ENCODE data around the gene HRCT1.
"Not testable (repeated sequence)": the region's sequence is repeated elsewhere in the genome, so short reads cannot be mapped to it uniquely, and the experiment has no call there.

The HRCT1 gene

GRCh38 chr9:35872505-35872904, 33.5 kb upstream of the HRCT1 start:
- TF ChIP-seq L3MBTL2 (conservative IDR thresholded peaks at IDR 0.05) (no peak), PKNOX1 (IDR thresholded peaks at IDR 0.05) (no peak)
- ChIA-PET CTCF (no interaction called here), POLR2A (no interaction called here)
- DNase-seq (ENCODE audit: extremely low spot score): no peak

GRCh38 chr9:35882263-35882848, 23.6 kb upstream of the HRCT1 start:
- TF ChIP-seq PKNOX1 (IDR thresholded peaks at IDR 0.05) (no peak), ZNF384 (IDR thresholded peaks at IDR 0.05) (no peak), HDGF (IDR thresholded peaks at IDR 0.05; ENCODE audit: borderline replicate concordance) (no peak), FOXA1 (IDR thresholded peaks at IDR 0.05) (no peak), FOXK2 (IDR thresholded peaks at IDR 0.05) (no peak), NFRKB (IDR thresholded peaks at IDR 0.05) (no peak), FOXM1 (IDR thresholded peaks at IDR 0.05; ENCODE audit: borderline replicate concordance) (no peak), SUZ12 (IDR thresholded peaks at IDR 0.05) (no peak), ARNT (IDR thresholded peaks at IDR 0.05) (no peak), SP1 (IDR thresholded peaks at IDR 0.05) (no peak), CTBP1 (IDR thresholded peaks at IDR 0.05; ENCODE audit: borderline replicate concordance) (no peak), LEF1 (IDR thresholded peaks at IDR 0.05; ENCODE audit: borderline replicate concordance) (no peak), TARDBP (IDR thresholded peaks at IDR 0.05) (no peak)
- ChIA-PET POLR2A (interaction anchor here (1.0 to 1.2 kb wide), 2 partner anchors 68 to 134 kb away, joined by 3 read pairs; partner anchors contain the start of gene HINT2), CTCF (interaction anchor here (0.6 to 1.7 kb wide), 10 partner anchors 9 to 181 kb away, joined by 3 to 16 read pairs (median 4); no protein-coding TSS in a partner anchor)
- peak; percentile 81 for DNase-seq (ENCODE audit: extremely low spot score)

- no peak for DNase-seq (ENCODE audit: extremely low spot score)
- ChIA-PET CTCF (interaction anchor here (0.8 to 1.7 kb wide), 5 partner anchors 9 to 95 kb away, joined by 3 to 16 read pairs (median 4); no protein-coding TSS in a partner anchor), POLR2A (interaction anchor here (1.2 kb wide), 1 partner anchor 135 kb away, joined by 3 read pairs; no protein-coding TSS in a partner anchor)
- no peak for TF ChIP-seq ARNT (IDR thresholded peaks at IDR 0.05)
Observed at GRCh38 chr9:35882996-35883395, 23.0 kb upstream of the HRCT1 start.

- POLR2A ChIA-PET; DNase-seq (ENCODE audit: extremely low spot score); CTCF ChIA-PET: not testable (repeated sequence)
Observed at GRCh38 chr9:35884908-35885307, 21.1 kb upstream of the HRCT1 start.

- TF ChIP-seq SP1 (IDR thresholded peaks at IDR 0.05) (no peak), FOXM1 (IDR thresholded peaks at IDR 0.05; ENCODE audit: borderline replicate concordance) (no peak), NFRKB (IDR thresholded peaks at IDR 0.05) (no peak), PKNOX1 (IDR thresholded peaks at IDR 0.05) (no peak), L3MBTL2 (conservative IDR thresholded peaks at IDR 0.05) (no peak), BHLHE40 (IDR thresholded peaks at IDR 0.05; ENCODE audit: borderline replicate concordance) (no peak), ELF4 (IDR thresholded peaks at IDR 0.05) (no peak), CTBP1 (IDR thresholded peaks at IDR 0.05; ENCODE audit: borderline replicate concordance) (no peak), TARDBP (IDR thresholded peaks at IDR 0.05) (no peak), SUZ12 (IDR thresholded peaks at IDR 0.05) (no peak), ARNT (IDR thresholded peaks at IDR 0.05) (no peak), ZNF384 (IDR thresholded peaks at IDR 0.05) (no peak), FOXA1 (IDR thresholded peaks at IDR 0.05) (no peak), LEF1 (IDR thresholded peaks at IDR 0.05; ENCODE audit: borderline replicate concordance) (no peak), HDGF (IDR thresholded peaks at IDR 0.05; ENCODE audit: borderline replicate concordance) (no peak), FOXK2 (IDR thresholded peaks at IDR 0.05) (no peak)
- CTCF ChIA-PET: interaction anchor here (1.4 kb wide), 1 partner anchor 9 kb away, joined by 3 read pairs; no protein-coding TSS in a partner anchor
- DNase-seq (ENCODE audit: extremely low spot score): no peak
- POLR2A ChIA-PET: no interaction called here
Observed at GRCh38 chr9:35891646-35892045, 14.4 kb upstream of the HRCT1 start.

- POLR2A ChIA-PET: no interaction called here
- no peak for DNase-seq (ENCODE audit: extremely low spot score)
- no peak for TF ChIP-seq NFRKB (IDR thresholded peaks at IDR 0.05)
- no peak for TF ChIP-seq BHLHE40 (IDR thresholded peaks at IDR 0.05; ENCODE audit: borderline replicate concordance)
- no peak for TF ChIP-seq TARDBP (IDR thresholded peaks at IDR 0.05)
- TF ChIP-seq L3MBTL2 (conservative IDR thresholded peaks at IDR 0.05): no peak
- TF ChIP-seq FOXM1 (IDR thresholded peaks at IDR 0.05; ENCODE audit: borderline replicate concordance): no peak
- CTCF ChIA-PET: interaction anchor here (1.4 kb wide), 1 partner anchor 9 kb away, joined by 3 read pairs; no protein-coding TSS in a partner anchor
Observed at GRCh38 chr9:35892051-35892450, 14.0 kb upstream of the HRCT1 start.

- ChIA-PET POLR2A (no interaction called here), CTCF (no interaction called here)
- TF ChIP-seq FOXA1 (IDR thresholded peaks at IDR 0.05) (no peak), NFRKB (IDR thresholded peaks at IDR 0.05) (no peak), CTBP1 (IDR thresholded peaks at IDR 0.05; ENCODE audit: borderline replicate concordance) (no peak), PKNOX1 (IDR thresholded peaks at IDR 0.05) (no peak), L3MBTL2 (conservative IDR thresholded peaks at IDR 0.05) (no peak), BHLHE40 (IDR thresholded peaks at IDR 0.05; ENCODE audit: borderline replicate concordance) (no peak), ELF4 (IDR thresholded peaks at IDR 0.05) (no peak), ZNF384 (IDR thresholded peaks at IDR 0.05) (no peak), ARNT (IDR thresholded peaks at IDR 0.05) (no peak), SP1 (IDR thresholded peaks at IDR 0.05) (no peak), SUZ12 (IDR thresholded peaks at IDR 0.05) (no peak), FOXK2 (IDR thresholded peaks at IDR 0.05) (no peak), LEF1 (IDR thresholded peaks at IDR 0.05; ENCODE audit: borderline replicate concordance) (no peak), FOXM1 (IDR thresholded peaks at IDR 0.05; ENCODE audit: borderline replicate concordance) (no peak), TARDBP (IDR thresholded peaks at IDR 0.05) (no peak), HDGF (IDR thresholded peaks at IDR 0.05; ENCODE audit: borderline replicate concordance) (no peak)
- no peak for DNase-seq (ENCODE audit: extremely low spot score)
Observed at GRCh38 chr9:35896570-35896969, 9.4 kb upstream of the HRCT1 start.

GRCh38 chr9:35897376-35898099, 8.5 kb upstream of the HRCT1 start:
- CTCF ChIA-PET; POLR2A ChIA-PET; DNase-seq (ENCODE audit: extremely low spot score): not testable (repeated sequence)

Data from HEK293T (cell line).